Kidney (tissue), 14 donors: ENCODE measurements around the gene RTP2. TPM values are rescaled to one million over a fixed set of nuclear protein-coding genes. Genes with fewer than 3 reads are reported as not detected.

ENCODE experiments used
- DNase-seq, 5 donors: peaks; one replicate each; pipeline ENCODE4 v3.0.0-alpha.2; 2013 to 2020
- FAIRE-seq: peaks from 2 replicates; lab custom pipeline; 2012; peaks lifted over from hg19 to GRCh38; lab: Jason Lieb, UNC
- H3K27ac ChIP-seq, 2 donors: one replicate each; pipeline ENCODE4 v1.7.0; 2013; ENCODE audit warnings: low read depth in 2 of 2, low read length in 2 of 2, inconsistent platforms in 1 of 2
- H3K27me3 ChIP-seq: one replicate; pipeline ENCODE4 v1.7.1; 2013; ENCODE audit warnings: low read length, inconsistent platforms; ENCODE audit not compliant: control insufficient read depth, insufficient read depth
- H3K36me3 ChIP-seq, 3 donors: one replicate each; pipeline versions ENCODE4 v1.7.0 to v1.7.1; 2013; ENCODE audit warnings: low read length in 3 of 3, control low read depth in 1 of 3, inconsistent platforms in 1 of 3; ENCODE audit not compliant: insufficient read depth in 3 of 3, control insufficient read depth in 2 of 3
- H3K4me1 ChIP-seq, 3 donors: one replicate each; pipeline versions ENCODE4 v1.7.0 to v1.7.1; 2013; ENCODE audit warnings: low read length in 3 of 3, inconsistent platforms in 1 of 3, low read depth in 1 of 3; ENCODE audit not compliant: control insufficient read depth in 2 of 3, insufficient read depth in 2 of 3
- H3K4me3 ChIP-seq, 3 donors: one replicate each; pipeline versions ENCODE4 v1.7.0 to v1.8.1; 2013; ENCODE audit warnings: low read length in 3 of 3, control low read depth in 1 of 3, inconsistent platforms in 1 of 3
- H3K9ac ChIP-seq, 3 donors: one replicate each; pipeline versions ENCODE4 v1.7.0 to v1.7.1; 2013; ENCODE audit warnings: low read length in 3 of 3, control low read depth in 1 of 3, inconsistent platforms in 1 of 3
- H3K9me3 ChIP-seq, 3 donors: one replicate each; pipeline versions ENCODE4 v1.7.0 to v1.7.1; 2013; ENCODE audit warnings: low read length in 3 of 3, control low read depth in 1 of 3, inconsistent platforms in 1 of 3; ENCODE audit not compliant: control insufficient read depth in 2 of 3, insufficient read depth in 1 of 3
- intact Hi-C: fragments of 100-400 bp; cut with DNase I; formaldehyde crosslinking; loops from one replicate; pipeline ENCODE4 v1.11.1; 2022
- polyA plus RNA-seq: library from polyadenylated mRNA; stranded (reverse); fragments of 350-450 nt; fragmentation: Illumina TruSeq; extraction: RNeasy Lipid Tissue Mini Kit (QIAGEN cat#74804); gene quantifications from one replicate; pipeline ENCODE4 v1.2.3, GENCODE V29; 2014; ENCODE audit warnings: low read depth, low replicate concordance; ENCODE audit not compliant: insufficient read depth
- total RNA-seq: library from RNA; stranded (reverse); fragmentation: NEBNext Ultra II Directional; extraction: Animal tissue kit (Norgen Biotek cat#: 25700); gene quantifications from one replicate; pipeline ENCODE4 v1.2.1, GENCODE V29; 2021
- TF ChIP-seq, protein P1 (sequence below): IDR thresholded peaks from 3 replicates; pipeline ENCODE4 v1.5.1; 2012; ENCODE audit warnings: mild to moderate bottlenecking, moderate library complexity, borderline replicate concordance; ENCODE audit not compliant: insufficient read depth; ENCODE audit errors: extremely low read depth
- donor health status: control.
- donor health status: control.
- donor health status: control.
- donor health status: control.
- donor health status: control.
- donor health status: DM: yes; HTN: yes; CAD: no.
- donor health status: Normal renal cell carcinoma (clear cell type).

Gene RTP2
- total and polyA plus RNA-seq, 2 donors from 2014 or later, result not detected

DNA sequence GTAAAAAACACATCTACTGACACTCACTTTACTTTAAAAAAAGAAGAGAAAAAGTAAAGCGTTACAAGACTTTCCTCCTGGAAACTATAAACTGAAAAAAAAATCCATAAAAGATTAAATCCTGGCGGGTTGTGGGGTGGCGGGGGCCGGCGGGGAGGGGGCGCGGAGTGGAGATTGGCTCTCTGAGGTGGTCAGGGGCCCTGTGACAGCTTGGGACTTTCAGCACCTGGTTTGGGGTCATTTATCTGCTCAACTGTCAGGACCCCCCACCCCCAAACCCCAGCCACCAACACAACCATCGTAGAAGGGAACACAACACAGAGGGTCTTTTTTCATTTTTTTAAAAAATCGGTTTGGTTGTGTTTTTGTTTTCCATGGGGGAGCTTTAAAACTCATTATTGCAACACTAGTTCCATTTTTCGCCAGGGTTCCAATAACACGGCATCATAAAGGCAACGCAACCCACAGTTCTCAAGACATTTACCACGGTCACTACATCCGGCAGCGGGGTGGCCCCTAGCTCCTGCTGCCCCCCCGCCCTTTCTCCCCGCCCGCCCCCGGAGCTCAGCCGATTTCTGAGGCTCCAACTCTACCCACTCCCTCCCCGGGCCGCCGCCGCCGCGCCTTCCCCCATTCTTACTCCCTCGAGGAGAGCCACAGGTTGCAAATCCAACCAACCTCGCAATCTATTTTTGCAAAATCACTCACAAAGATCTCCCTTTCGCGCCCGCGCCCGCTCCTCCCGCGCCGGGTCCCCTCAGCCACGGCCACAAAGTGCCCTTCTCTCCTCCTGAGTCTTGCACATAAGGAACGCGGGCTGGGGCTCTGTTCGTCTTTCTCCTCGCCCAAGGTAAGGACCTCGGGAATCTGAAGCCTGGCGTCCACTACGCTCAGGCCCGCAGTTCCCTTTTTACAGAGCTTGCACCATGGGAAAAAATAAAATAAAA, 41.1 kb upstream of the RTP2 start:
- intact Hi-C loops, result loop anchor here (5.0 to 10.0 kb wide), 2 partner anchors 301 to 1209 kb away; no protein-coding TSS in a partner anchor
- TF ChIP-seq, protein P1, sequence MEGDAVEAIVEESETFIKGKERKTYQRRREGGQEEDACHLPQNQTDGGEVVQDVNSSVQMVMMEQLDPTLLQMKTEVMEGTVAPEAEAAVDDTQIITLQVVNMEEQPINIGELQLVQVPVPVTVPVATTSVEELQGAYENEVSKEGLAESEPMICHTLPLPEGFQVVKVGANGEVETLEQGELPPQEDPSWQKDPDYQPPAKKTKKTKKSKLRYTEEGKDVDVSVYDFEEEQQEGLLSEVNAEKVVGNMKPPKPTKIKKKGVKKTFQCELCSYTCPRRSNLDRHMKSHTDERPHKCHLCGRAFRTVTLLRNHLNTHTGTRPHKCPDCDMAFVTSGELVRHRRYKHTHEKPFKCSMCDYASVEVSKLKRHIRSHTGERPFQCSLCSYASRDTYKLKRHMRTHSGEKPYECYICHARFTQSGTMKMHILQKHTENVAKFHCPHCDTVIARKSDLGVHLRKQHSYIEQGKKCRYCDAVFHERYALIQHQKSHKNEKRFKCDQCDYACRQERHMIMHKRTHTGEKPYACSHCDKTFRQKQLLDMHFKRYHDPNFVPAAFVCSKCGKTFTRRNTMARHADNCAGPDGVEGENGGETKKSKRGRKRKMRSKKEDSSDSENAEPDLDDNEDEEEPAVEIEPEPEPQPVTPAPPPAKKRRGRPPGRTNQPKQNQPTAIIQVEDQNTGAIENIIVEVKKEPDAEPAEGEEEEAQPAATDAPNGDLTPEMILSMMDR, result no peak
- Histone ChIP-seq H3K27me3 (no peaks in the 10 kb centered on the region), H3K9ac (peak overlapping the region; percentile 86 to 98 (median 94)), H3K4me3 (peak overlapping the region; percentile 73 to 93 (median 86)), H3K27ac (peak overlapping the region; percentile 99), H3K36me3 (no peaks in the 10 kb centered on the region), H3K4me1 (peaks cover 3 to 18% (median 8%) of the 10 kb centered on the region in 3 donors), H3K9me3 (no peaks in the 10 kb centered on the region)
- DNase-seq (peak; percentile 60 to 92 (median 80)), FAIRE-seq (no peak)

DNA sequence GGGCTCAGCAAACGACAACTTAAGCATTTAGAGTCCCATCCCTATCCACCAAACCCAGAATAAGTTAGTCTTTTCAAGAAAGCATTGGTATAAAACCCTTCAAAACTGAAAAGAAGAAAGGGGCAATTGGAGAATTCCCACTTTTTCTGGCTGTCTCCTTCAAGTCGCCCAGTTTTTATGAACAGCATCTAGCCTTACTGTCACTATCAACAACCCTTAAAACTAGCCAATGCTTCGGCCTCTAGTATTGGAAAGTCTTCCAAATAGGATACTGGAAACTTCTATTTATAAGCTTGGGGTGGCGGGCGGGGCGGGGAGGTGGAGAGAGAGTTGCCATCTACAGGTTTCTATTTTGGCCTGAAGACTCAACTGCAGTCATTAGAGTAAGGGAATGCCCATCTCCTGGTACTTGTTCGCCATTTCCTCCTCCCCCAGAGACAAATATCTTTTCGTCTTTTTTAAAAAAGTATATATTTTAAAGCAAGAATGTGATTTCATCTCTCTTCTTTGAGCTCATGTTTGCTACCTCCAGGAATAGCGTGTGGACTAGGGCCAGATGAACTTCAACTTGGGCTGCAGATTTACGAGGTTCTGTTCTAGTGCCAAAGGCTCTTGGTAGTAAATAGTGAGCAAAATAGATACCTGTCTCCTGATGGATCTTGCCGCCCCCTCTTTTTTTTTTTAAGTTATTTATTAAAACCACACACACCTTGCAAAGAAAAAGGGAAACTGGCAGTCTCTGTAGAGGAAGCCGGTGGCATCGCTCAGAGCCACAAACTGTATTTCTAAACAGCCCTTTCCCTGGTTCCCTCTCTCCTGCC, 40.2 kb upstream of the RTP2 start:
- no peaks in the 10 kb centered on the region for H3K36me3 ChIP-seq
- no peak for FAIRE-seq
- TF ChIP-seq, protein P1, result no peak
- intact Hi-C loops, result loop anchor here (5.0 to 10.0 kb wide), 2 partner anchors 302 to 1210 kb away; no protein-coding TSS in a partner anchor
- H3K27ac ChIP-seq, result peak overlapping the region; percentile 97 to 99
- DNase-seq, result peak in 1 of 5 donors; percentile 53
- H3K27me3 ChIP-seq, result no peaks in the 10 kb centered on the region
- peaks cover 0 to 18% (median 8%) of the 10 kb centered on the region in 3 donors for H3K4me1 ChIP-seq
- H3K9ac ChIP-seq, result peak overlapping the region in 1 of 3 donors; percentile 98
- H3K9me3 ChIP-seq, result no peaks in the 10 kb centered on the region
- H3K4me3 ChIP-seq, result peak overlapping the region; percentile 27 to 91 (median 73)

DNA sequence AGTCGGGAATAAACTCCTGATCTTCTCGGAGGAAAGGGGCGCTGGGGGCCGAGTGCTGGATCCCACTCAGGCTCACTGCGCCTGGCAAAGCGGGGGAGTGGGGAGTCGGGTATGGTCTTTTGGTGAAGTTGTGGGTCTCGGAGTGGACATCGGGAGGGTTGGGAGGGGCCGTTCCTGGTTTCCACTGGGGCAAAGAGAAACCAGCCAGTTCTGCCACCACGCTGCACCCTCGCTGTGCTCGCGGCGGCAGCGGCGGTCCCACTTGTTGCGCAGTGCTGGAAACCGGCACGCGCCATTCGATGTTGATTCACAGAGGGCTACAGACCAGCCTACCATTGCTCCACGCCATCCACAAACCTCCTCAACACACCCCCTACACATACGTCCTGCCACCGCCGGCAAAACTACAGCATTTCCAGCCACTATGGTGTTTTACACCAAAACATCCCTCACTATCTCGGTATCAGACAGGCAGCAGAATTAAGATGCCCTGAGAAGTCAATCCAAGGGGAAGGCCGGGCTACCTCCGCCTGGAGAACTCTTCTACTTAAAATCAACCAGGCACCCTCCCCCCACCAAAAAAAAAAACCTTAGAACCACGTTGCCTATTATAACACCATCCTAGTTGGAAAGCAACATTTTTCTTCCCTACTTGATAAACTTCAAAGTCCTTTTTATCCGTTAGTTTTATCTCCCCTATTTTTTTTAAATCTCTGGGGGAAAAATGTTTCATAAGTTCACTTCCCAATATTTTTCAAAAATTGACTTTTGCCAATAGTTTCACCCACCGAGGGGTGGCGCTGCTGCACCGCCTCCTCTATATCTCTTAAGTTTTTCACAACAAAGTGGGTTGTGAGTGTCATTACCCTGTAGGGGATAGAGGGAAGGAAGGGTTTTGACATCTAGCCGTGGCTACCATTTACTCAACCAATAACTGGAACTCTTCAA, 39.3 kb upstream of the RTP2 start:
- no peaks in the 10 kb centered on the region for H3K9me3 ChIP-seq
- H3K9ac ChIP-seq, result peak overlapping the region; percentile 74 to 98 (median 83)
- H3K36me3 ChIP-seq, result no peaks in the 10 kb centered on the region
- FAIRE-seq, result no peak
- H3K27ac ChIP-seq, result peak overlapping the region; percentile 94 to 97
- peak overlapping the region; percentile 64 to 91 (median 73) for H3K4me3 ChIP-seq
- no peaks in the 10 kb centered on the region for H3K27me3 ChIP-seq
- TF ChIP-seq, protein P1, result peak; percentile 90
- intact Hi-C loops, result loop anchor here (5.0 to 10.0 kb wide), 2 partner anchors 303 to 1211 kb away; no protein-coding TSS in a partner anchor
- peak; percentile 72 to 88 (median 82) for DNase-seq
- H3K4me1 ChIP-seq, result peaks cover 0 to 18% (median 11%) of the 10 kb centered on the region in 3 donors
